Stimulated activated CD8-positive, alpha-beta memory T cell treated with anti-CD3 and anti-CD28 coated beads, Interleukin-2, amount 100 ng/mL, for 1 hour (primary cell): Measurements from ENCODE around the gene ZBTB24.

ENCODE experiments used
- DNase-seq, 2 donors: peaks; one replicate each; pipeline ENCODE4 v3.0.0-alpha.2; 2020; ENCODE audit warnings: low read depth in 2 of 2

Gene ZBTB24

GRCh38 chr6:109498936-109499335 is 15.9 kb upstream of the ZBTB24 start:
- DNase-seq = no peak

GRCh38 chr6:109498052-109498451 is 15.0 kb upstream of the ZBTB24 start:
- no peak for DNase-seq

- no peak for DNase-seq
Observed at GRCh38 chr6:109496036-109496772, 13.2 kb upstream of the ZBTB24 start.

- no peak for DNase-seq
Observed at GRCh38 chr6:109493865-109494264, 10.8 kb upstream of the ZBTB24 start.

GRCh38 chr6:109491207-109491938 is 8.4 kb upstream of the ZBTB24 start:
- DNase-seq = no peak

- DNase-seq = no peak
Observed at GRCh38 chr6:109490713-109491112, 7.7 kb upstream of the ZBTB24 start.

- DNase-seq = no peak
Observed at GRCh38 chr6:109488001-109488400, 5.0 kb upstream of the ZBTB24 start.

- no peak for DNase-seq
Observed at GRCh38 chr6:109486068-109486467, 3.0 kb upstream of the ZBTB24 start.

- no peak for DNase-seq
Observed at GRCh38 chr6:109485266-109485935, 2.4 kb upstream of the ZBTB24 start.

GRCh38 chr6:109484122-109484521 is 1.1 kb upstream of the ZBTB24 start:
- no peak for DNase-seq

GRCh38 chr6:109483735-109484057 is 677 bp upstream of the ZBTB24 start:
- DNase-seq = no peak

GRCh38 chr6:109480993-109481480 is 2.0 kb downstream of the ZBTB24 start:
- no peak for DNase-seq

GRCh38 chr6:109478841-109479624 is 4.0 kb downstream of the ZBTB24 start:
- no peak for DNase-seq

GRCh38 chr6:109478222-109478805 is 4.7 kb downstream of the ZBTB24 start:
- no peak for DNase-seq

GRCh38 chr6:109477725-109478124 is 5.3 kb downstream of the ZBTB24 start:
- DNase-seq = no peak

- DNase-seq = no peak
Observed at GRCh38 chr6:109477184-109477583, 5.8 kb downstream of the ZBTB24 start.

GRCh38 chr6:109475625-109476024 is 7.4 kb downstream of the ZBTB24 start:
- DNase-seq = no peak

GRCh38 chr6:109474995-109475394 is 8.0 kb downstream of the ZBTB24 start:
- no peak for DNase-seq

- no peak for DNase-seq
Observed at GRCh38 chr6:109473120-109473519, 9.9 kb downstream of the ZBTB24 start.

GRCh38 chr6:109472132-109472995 is 10.7 kb downstream of the ZBTB24 start:
- no peak for DNase-seq
